ENCODE data around the gene KDM7A. TPM values are rescaled to one million over a fixed set of nuclear protein-coding genes. Genes with fewer than 3 reads are reported as not detected.
"Not testable (repeated sequence)": the region's sequence is repeated elsewhere in the genome, so short reads cannot be mapped to it uniquely, and the experiment has no call there.

KDM7A gene
- total RNA-seq, 4 donors from 2014 or later = 21.9 to 84.2 (median 54.6) TPM

DNA sequence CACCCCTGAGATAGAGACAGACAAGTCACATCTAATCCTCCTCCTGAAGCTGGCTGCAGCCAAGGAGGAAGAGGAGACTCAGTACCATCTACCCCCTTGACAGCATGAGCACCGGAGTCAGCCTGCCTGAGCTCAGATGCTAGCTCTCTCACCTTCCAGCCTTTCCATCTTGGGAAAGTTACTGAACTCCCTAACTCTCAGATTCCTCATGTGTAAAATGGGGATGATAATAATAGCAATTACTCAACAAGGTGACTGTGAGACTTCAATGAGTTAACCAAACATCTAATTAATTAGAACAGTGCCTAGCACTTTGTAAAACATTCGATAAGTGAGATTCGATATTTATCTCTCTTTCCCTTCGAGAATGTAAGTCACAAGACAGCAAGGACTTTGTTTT lies 6.4 kb downstream of the KDM7A start:
- intact Hi-C loops (cut with DNase I; ENCODE audit: low total_unique reads) (no loop called here), in situ Hi-C loops (cut with MboI; ENCODE audit: low pct_ligation_motif_present in 1 of 4, low pct_unique_long_range_greater_than_20kb in 1 of 4, low sequenced_read_pairs in 3 of 4) (loop anchor here in 2 of 4 donors (25.0 kb wide), 1 partner anchor 142 kb away; no protein-coding TSS in a partner anchor)
- WGBS, 2 donors (ENCODE audit: low coverage in 1 of 2) = 62 to 67% methylated on average over 3 to 4 of the region's 4 CpGs
- H3K4me1 ChIP-seq = peaks cover 4 to 91% (median 31%) of the 10 kb centered on the region in 4 donors
- H3K4me3 ChIP-seq = no peak overlapping the region
- TF ChIP-seq POLR2A (IDR thresholded peaks at IDR 0.05) (no peak), POLR2AphosphoS5 (IDR thresholded peaks at IDR 0.05) (no peak)
- TF ChIP-seq, protein P1, sequence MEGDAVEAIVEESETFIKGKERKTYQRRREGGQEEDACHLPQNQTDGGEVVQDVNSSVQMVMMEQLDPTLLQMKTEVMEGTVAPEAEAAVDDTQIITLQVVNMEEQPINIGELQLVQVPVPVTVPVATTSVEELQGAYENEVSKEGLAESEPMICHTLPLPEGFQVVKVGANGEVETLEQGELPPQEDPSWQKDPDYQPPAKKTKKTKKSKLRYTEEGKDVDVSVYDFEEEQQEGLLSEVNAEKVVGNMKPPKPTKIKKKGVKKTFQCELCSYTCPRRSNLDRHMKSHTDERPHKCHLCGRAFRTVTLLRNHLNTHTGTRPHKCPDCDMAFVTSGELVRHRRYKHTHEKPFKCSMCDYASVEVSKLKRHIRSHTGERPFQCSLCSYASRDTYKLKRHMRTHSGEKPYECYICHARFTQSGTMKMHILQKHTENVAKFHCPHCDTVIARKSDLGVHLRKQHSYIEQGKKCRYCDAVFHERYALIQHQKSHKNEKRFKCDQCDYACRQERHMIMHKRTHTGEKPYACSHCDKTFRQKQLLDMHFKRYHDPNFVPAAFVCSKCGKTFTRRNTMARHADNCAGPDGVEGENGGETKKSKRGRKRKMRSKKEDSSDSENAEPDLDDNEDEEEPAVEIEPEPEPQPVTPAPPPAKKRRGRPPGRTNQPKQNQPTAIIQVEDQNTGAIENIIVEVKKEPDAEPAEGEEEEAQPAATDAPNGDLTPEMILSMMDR (IDR thresholded peaks at IDR 0.05) = no peak
- no peak for DNase-seq
- H3K36me3 ChIP-seq = no peaks in the 10 kb centered on the region
- H3K27ac ChIP-seq = no peak overlapping the region
- no peaks in the 10 kb centered on the region for H3K27me3 ChIP-seq
- H3K9me3 ChIP-seq = no peaks in the 10 kb centered on the region

DNA sequence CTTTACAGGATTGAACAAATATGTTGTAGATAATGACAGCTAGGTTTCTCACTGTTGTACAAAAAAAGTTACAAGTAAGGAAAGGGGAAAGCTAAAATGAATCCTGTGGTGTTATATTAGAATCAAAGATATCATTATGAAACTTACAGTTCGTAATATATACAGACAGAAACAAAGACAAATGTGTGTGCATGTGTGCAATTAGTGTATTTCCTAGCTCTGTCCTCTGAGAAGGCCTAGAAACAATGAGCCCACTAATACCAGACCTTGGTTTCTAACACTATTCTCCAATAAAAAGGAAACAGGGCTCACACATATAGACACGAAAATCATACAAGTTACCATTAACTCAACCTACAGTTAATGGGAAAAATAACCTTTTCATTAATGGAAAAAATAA lies 8.0 kb downstream of the KDM7A start:
- Histone ChIP-seq H3K36me3 (no peaks in the 10 kb centered on the region), H3K9me3 (no peaks in the 10 kb centered on the region), H3K4me3 (no peak overlapping the region), H3K27me3 (no peaks in the 10 kb centered on the region), H3K27ac (no peak overlapping the region), H3K4me1 (peaks cover 4 to 93% (median 22%) of the 10 kb centered on the region in 4 donors)
- no peak for DNase-seq
- in situ Hi-C loops (cut with MboI; ENCODE audit: low pct_ligation_motif_present in 1 of 4, low pct_unique_long_range_greater_than_20kb in 1 of 4, low sequenced_read_pairs in 3 of 4) (loop anchor here in 3 of 4 donors (10.0 to 25.0 kb wide), 2 partner anchors 143 to 166 kb away; no protein-coding TSS in a partner anchor), intact Hi-C loops (cut with DNase I; ENCODE audit: low total_unique reads) (no loop called here)
- 72 to 77% methylated on average over 2 of the region's 2 CpGs for WGBS, 2 donors (ENCODE audit: low coverage in 1 of 2)
- TF ChIP-seq POLR2A (IDR thresholded peaks at IDR 0.05) (no peak), POLR2AphosphoS5 (IDR thresholded peaks at IDR 0.05) (no peak), EP300 (IDR thresholded peaks at IDR 0.05; ENCODE audit: low read depth) (no peak)
- TF ChIP-seq, protein P1 (IDR thresholded peaks at IDR 0.05) = no peak

DNA sequence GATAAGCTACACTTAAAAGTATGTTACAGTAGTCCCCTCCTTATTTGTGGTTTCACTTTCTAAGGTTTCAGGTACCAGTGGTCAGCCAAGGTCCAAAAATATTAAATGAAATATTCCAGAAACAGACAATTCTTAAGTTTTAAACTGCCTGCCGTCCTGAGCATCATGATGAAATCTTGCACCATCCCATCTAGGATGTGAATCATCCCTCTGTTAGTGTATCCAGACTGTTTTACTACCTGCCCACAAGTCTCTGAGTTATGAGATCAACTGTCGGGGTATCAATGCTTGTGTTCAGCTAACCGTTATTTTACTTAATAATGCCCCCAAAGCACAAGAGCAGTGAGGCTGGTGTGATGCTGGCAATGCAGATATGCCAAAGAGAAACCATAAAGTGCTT lies 11.4 kb downstream of the KDM7A start:
- intact Hi-C loops (cut with DNase I; ENCODE audit: low total_unique reads) = no loop called here
- H3K36me3 ChIP-seq = no peaks in the 10 kb centered on the region
- no peak for DNase-seq
- 61 to 68% methylated on average over 3 of the region's 3 CpGs for WGBS, 2 donors (ENCODE audit: low coverage in 1 of 2)
- H3K27me3 ChIP-seq = no peaks in the 10 kb centered on the region
- peaks cover 4 to 94% (median 20%) of the 10 kb centered on the region in 4 donors for H3K4me1 ChIP-seq
- no peak overlapping the region for H3K27ac ChIP-seq
- no peaks in the 10 kb centered on the region for H3K9me3 ChIP-seq
- no peak overlapping the region for H3K4me3 ChIP-seq
- TF ChIP-seq, protein P1 (IDR thresholded peaks at IDR 0.05) = no peak
- TF ChIP-seq POLR2A (IDR thresholded peaks at IDR 0.05) (no peak), POLR2AphosphoS5 (IDR thresholded peaks at IDR 0.05) (no peak), EP300 (IDR thresholded peaks at IDR 0.05; ENCODE audit: low read depth) (no peak)
- in situ Hi-C loops (cut with MboI; ENCODE audit: low pct_ligation_motif_present in 1 of 4, low pct_unique_long_range_greater_than_20kb in 1 of 4, low sequenced_read_pairs in 3 of 4) = loop anchor here in 3 of 4 donors (10.0 to 25.0 kb wide), 2 partner anchors 147 to 169 kb away; no protein-coding TSS in a partner anchor

DNA sequence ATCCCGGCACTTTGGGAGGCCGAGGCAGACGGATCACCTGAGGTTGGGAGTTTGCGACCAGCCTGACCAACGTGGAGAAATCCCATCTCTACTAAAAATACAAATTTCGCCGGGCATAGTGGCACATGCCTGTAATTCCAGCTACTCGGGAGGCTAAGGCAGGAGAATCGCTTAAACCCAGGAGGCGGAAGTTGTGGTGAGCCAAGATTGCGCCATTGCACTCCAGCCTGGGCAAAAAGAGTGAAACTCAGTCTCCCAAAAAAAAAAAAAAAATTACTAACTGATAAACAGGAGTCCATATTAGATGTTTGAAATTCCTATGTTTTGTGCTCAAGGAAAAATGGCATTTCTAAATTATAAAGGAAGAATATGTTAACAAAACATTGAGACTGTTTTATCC lies 14.7 kb downstream of the KDM7A start:
- H3K4me3 ChIP-seq; H3K36me3 ChIP-seq; intact Hi-C loops (cut with DNase I; ENCODE audit: low total_unique reads); H3K27me3 ChIP-seq; H3K27ac ChIP-seq; H3K9me3 ChIP-seq; DNase-seq: not testable (repeated sequence)
- peaks cover 4 to 65% (median 18%) of the 10 kb centered on the region in 4 donors for H3K4me1 ChIP-seq
- in situ Hi-C loops (cut with MboI; ENCODE audit: low pct_ligation_motif_present in 1 of 4, low pct_unique_long_range_greater_than_20kb in 1 of 4, low sequenced_read_pairs in 3 of 4) = loop anchor here in 3 of 4 donors (10.0 to 25.0 kb wide), 2 partner anchors 150 to 173 kb away; no protein-coding TSS in a partner anchor
- WGBS, 2 donors (ENCODE audit: low coverage in 1 of 2) = 90 to 94% methylated on average over 8 to 11 of the region's 11 CpGs

DNA sequence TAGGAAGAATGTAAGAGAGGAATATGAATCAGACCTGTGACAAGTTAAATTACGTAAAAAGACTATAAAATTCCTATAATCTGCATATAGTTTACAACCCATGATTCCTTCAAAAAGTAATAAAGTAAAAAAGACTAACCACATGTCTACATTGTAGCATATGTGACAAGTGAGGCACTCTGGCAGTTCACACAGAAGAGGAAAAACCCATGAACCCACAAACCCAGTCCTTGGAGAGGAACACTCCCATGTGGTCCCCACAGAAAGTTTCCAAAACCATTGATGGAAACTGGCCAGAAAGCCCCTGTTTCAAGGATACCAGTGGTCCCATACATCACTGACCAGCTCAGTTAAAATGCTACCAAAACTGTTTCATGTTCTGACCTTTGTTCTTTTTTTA lies 15.7 kb downstream of the KDM7A start:
- Histone ChIP-seq H3K27me3 (no peaks in the 10 kb centered on the region), H3K36me3 (no peaks in the 10 kb centered on the region), H3K4me3 (no peak overlapping the region), H3K4me1 (peaks cover 4 to 58% (median 20%) of the 10 kb centered on the region in 4 donors), H3K9me3 (no peaks in the 10 kb centered on the region), H3K27ac (peak overlapping the region in 1 of 4 donors; percentile 23)
- in situ Hi-C loops (cut with MboI; ENCODE audit: low pct_ligation_motif_present in 1 of 4, low pct_unique_long_range_greater_than_20kb in 1 of 4, low sequenced_read_pairs in 3 of 4) = loop anchor here in 3 of 4 donors (10.0 to 25.0 kb wide), 2 partner anchors 151 to 174 kb away; no protein-coding TSS in a partner anchor
- intact Hi-C loops (cut with DNase I; ENCODE audit: low total_unique reads) = no loop called here
- DNase-seq = no peak
- TF ChIP-seq, protein P1 (IDR thresholded peaks at IDR 0.05) = no peak
- TF ChIP-seq POLR2A (IDR thresholded peaks at IDR 0.05) (no peak), POLR2AphosphoS5 (IDR thresholded peaks at IDR 0.05) (no peak), EP300 (IDR thresholded peaks at IDR 0.05; ENCODE audit: low read depth) (no peak)
- 33 to 56% methylated on average over 1 of the region's 1 CpG for WGBS, 2 donors (ENCODE audit: low coverage in 1 of 2)

Measured in transverse colon (tissue), 4 donors.